SK-N-MC (cell line): ENCODE results near the gene LMNA.

Source experiments
- DNase-seq: peaks from one replicate; pipeline ENCODE4 v3.0.0-alpha.2; 2011; ENCODE audit warnings: low read depth, low spot score
- H3K27ac ChIP-seq: fragments of 200-600 bp; sonication (generic); 2 replicates; pipeline ENCODE4 v1.5.1; 2016; ENCODE audit warnings: mixed run types
- H3K36me3 ChIP-seq: fragments of 200-600 bp; sonication (generic); 2 replicates; pipeline ENCODE4 v1.6.1; 2017; ENCODE audit warnings: antibody characterized with exemption, low read length, mixed read lengths; ENCODE audit not compliant: insufficient read depth
- H3K4me3 ChIP-seq: fragments of 200-600 bp; sonication (generic); 2 replicates; pipeline ENCODE4 v1.5.1; 2016
- H3K9ac ChIP-seq: fragments of 200-600 bp; sonication (generic); 2 replicates; pipeline ENCODE4 v1.8.0; 2017; ENCODE audit warnings: mixed run types, mixed read lengths; ENCODE audit not compliant: insufficient read length
- H3K9me3 ChIP-seq: fragments of 200-600 bp; sonication (generic); 2 replicates; pipeline ENCODE4 v1.6.1; 2017; ENCODE audit warnings: low read depth, mild to moderate bottlenecking, antibody characterized with exemption, low read length, moderate library complexity, mixed read lengths
- EZH2 ChIP-seq: fragments of 200-600 bp; sonication (generic); IDR thresholded peaks from one replicate; pipeline ENCODE4 v1.6.1; 2017; ENCODE audit warnings: antibody characterized with exemption
- FOXP2 ChIP-seq: optimal IDR thresholded peaks from 2 replicates; pipeline ENCODE3; 2011; ENCODE audit warnings: mild to moderate bottlenecking, moderate library complexity; ENCODE audit not compliant: insufficient read depth; ENCODE audit errors: extremely low read length, control extremely low read depth
- POLR2AphosphoS5 ChIP-seq: IDR thresholded peaks from 2 replicates; pipeline ENCODE4 v1.6.1; 2012; ENCODE audit warnings: mild to moderate bottlenecking, low read depth, low read length, borderline replicate concordance

Gene LMNA

GRCh38 chr1:156079762-156080161 is 34.7 kb upstream of the LMNA start:
- H3K4me3 ChIP-seq, result peak overlapping the region; percentile 82
- no peaks in the 10 kb centered on the region for H3K9me3 ChIP-seq
- DNase-seq, result no peak
- H3K9ac ChIP-seq, result no peak overlapping the region
- no peak for TF ChIP-seq POLR2AphosphoS5
- TF ChIP-seq EZH2, result no peak
- TF ChIP-seq FOXP2, result no peak
- H3K36me3 ChIP-seq, result peaks cover 42% of the 10 kb centered on the region
- H3K27ac ChIP-seq, result peak overlapping the region; percentile 21; the same call in 1 of the 2 replicates

- Histone ChIP-seq H3K9ac (peak overlapping the region; percentile 84), H3K4me3 (peak overlapping the region; percentile 82), H3K36me3 (peaks cover 36% of the 10 kb centered on the region), H3K9me3 (no peaks in the 10 kb centered on the region), H3K27ac (peak overlapping the region; percentile 65)
- DNase-seq, result no peak
- TF ChIP-seq FOXP2, result no peak
- no peak for TF ChIP-seq POLR2AphosphoS5
- no peak for TF ChIP-seq EZH2
Measured at GRCh38 chr1:156080241-156080862, 34.2 kb upstream of the LMNA start.

GRCh38 chr1:156080863-156081179 is 33.7 kb upstream of the LMNA start:
- H3K27ac ChIP-seq, result peak overlapping the region; percentile 65
- no peaks in the 10 kb centered on the region for H3K9me3 ChIP-seq
- peaks cover 32% of the 10 kb centered on the region for H3K36me3 ChIP-seq
- no peak for TF ChIP-seq FOXP2
- no peak for TF ChIP-seq EZH2
- TF ChIP-seq POLR2AphosphoS5, result no peak
- no peak for DNase-seq
- H3K4me3 ChIP-seq, result peak overlapping the region; percentile 82
- peak overlapping the region; percentile 84 for H3K9ac ChIP-seq

- no peak for TF ChIP-seq FOXP2
- no peak for TF ChIP-seq EZH2
- TF ChIP-seq POLR2AphosphoS5, result no peak; the same call in 1 of the 2 replicates
- peak overlapping the region; percentile 84 for H3K9ac ChIP-seq
- peak overlapping the region; percentile 79 for H3K27ac ChIP-seq
- no peaks in the 10 kb centered on the region for H3K9me3 ChIP-seq
- DNase-seq, result no peak
- peaks cover 26% of the 10 kb centered on the region for H3K36me3 ChIP-seq
- peak overlapping the region; percentile 82 for H3K4me3 ChIP-seq
Measured at GRCh38 chr1:156081180-156081916, 33.2 kb upstream of the LMNA start.

- H3K9ac ChIP-seq, result peak overlapping the region; percentile 77
- DNase-seq, result no peak
- peaks cover 21% of the 10 kb centered on the region for H3K36me3 ChIP-seq
- no peaks in the 10 kb centered on the region for H3K9me3 ChIP-seq
- H3K27ac ChIP-seq, result peak overlapping the region; percentile 79; the same call in 1 of the 2 replicates
- TF ChIP-seq POLR2AphosphoS5, result no peak
- TF ChIP-seq FOXP2, result no peak
- no peak for TF ChIP-seq EZH2
- peak overlapping the region; percentile 82 for H3K4me3 ChIP-seq
Measured at GRCh38 chr1:156081917-156082308, 32.6 kb upstream of the LMNA start.

- Histone ChIP-seq H3K9me3 (no peaks in the 10 kb centered on the region), H3K4me3 (peak within 1 kb of the TSS; percentile 82), H3K36me3 (peaks cover 15% of the 10 kb centered on the region), H3K27ac (peak within 1 kb of the TSS; percentile 79), H3K9ac (peak within 1 kb of the TSS; percentile 84)
- peak; percentile 78 for TF ChIP-seq POLR2AphosphoS5
- TF ChIP-seq FOXP2, result no peak
- no peak for DNase-seq
Measured at GRCh38 chr1:156082309-156083091, 32.0 kb upstream of the LMNA start, which contains the start of gene MEX3A. TSS of gene MEX3A (minus strand) at chr1:156082465. CDS start at chr1:156081998, 467 bp downstream.

- no peak for DNase-seq
- Histone ChIP-seq H3K36me3 (peaks cover 4% of the 10 kb centered on the region), H3K9me3 (no peaks in the 10 kb centered on the region), H3K27ac (no peak overlapping the region), H3K9ac (peak overlapping the region; percentile 45), H3K4me3 (peak overlapping the region; percentile 82)
- TF ChIP-seq FOXP2 (no peak), EZH2 (no peak), POLR2AphosphoS5 (no peak)
Measured at GRCh38 chr1:156083800-156084790, 30.4 kb upstream of the LMNA start.
